WTC11 (cell line): ENCODE measurements around the gene SPTLC1. TPM values are rescaled to one million over a fixed set of nuclear protein-coding genes. Genes with fewer than 3 reads are reported as not detected.

Experiments used
- ATAC-seq: fragments of 200-7000 bp; cut with Tn5 transposase; 2 replicates; pipeline ENCODE4 v1.10.0; 2021; ENCODE audit warnings: mild to moderate bottlenecking, moderate library complexity
- CTCF ChIA-PET: fragments of 300-600 bp; sonication (Branson Sonifier 250); formaldehyde crosslinking; loops from one replicate; lab custom pipeline; 2021; ENCODE audit warnings: antibody characterized with exemption; lab: Charles Lee
- POLR2A ChIA-PET: fragments of 350-600 bp; sonication (Branson Sonifier 250); formaldehyde crosslinking; loops from one replicate; lab custom pipeline; 2021; ENCODE audit warnings: antibody characterized with exemption; lab: Charles Lee
- DNase-seq: peaks from one replicate; pipeline ENCODE4 v3.0.0; 2021; ENCODE audit warnings: low spot score
- H3K27ac Mint-ChIP-seq: 2 replicates; pipeline ENCODE4 v1.8.0; 2021; ENCODE audit warnings: mixed read lengths
- H3K27me3 Mint-ChIP-seq: 2 replicates; pipeline ENCODE4 v1.8.0; 2021; ENCODE audit warnings: low read depth, mild to moderate bottlenecking, moderate library complexity, mixed read lengths
- H3K36me3 Mint-ChIP-seq: 2 replicates; pipeline ENCODE4 v1.8.0; 2021; ENCODE audit warnings: mixed read lengths
- H3K4me1 Mint-ChIP-seq: 2 replicates; pipeline ENCODE4 v1.8.0; 2022; ENCODE audit warnings: mixed read lengths
- H3K4me3 Mint-ChIP-seq: 2 replicates; pipeline ENCODE4 v1.8.0; 2021; ENCODE audit warnings: mild to moderate bottlenecking, moderate library complexity, mixed read lengths
- H3K9me3 Mint-ChIP-seq: 2 replicates; pipeline ENCODE4 v1.8.0; 2021; ENCODE audit warnings: mixed read lengths
- JAZF1 ChIP-seq: fragments of 250-450 bp; sonication (Bioruptor Pico); IDR thresholded peaks from 2 replicates; pipeline ENCODE4 v1.9.0; 2021; ENCODE audit warnings: moderate library complexity, mild to moderate bottlenecking, inconsistent platforms
- MYBL2 ChIP-seq: sonication (generic); formaldehyde crosslinking; IDR thresholded peaks from 2 replicates; pipeline ENCODE4 v1.8.1; 2023; ENCODE audit warnings: mild to moderate bottlenecking, moderate library complexity, missing genetic modification reagents
- RELA ChIP-seq: sonication (generic); formaldehyde crosslinking; IDR thresholded peaks from 2 replicates; pipeline ENCODE4 v1.8.1; 2022; ENCODE audit warnings: missing genetic modification reagents, mild to moderate bottlenecking, borderline replicate concordance
- ZNF396 ChIP-seq: fragments of 250-450 bp; sonication (Bioruptor Pico); IDR thresholded peaks from 2 replicates; pipeline ENCODE4 v1.8.0; 2021; ENCODE audit warnings: mild to moderate bottlenecking, moderate library complexity, borderline replicate concordance
- ZNF416 ChIP-seq: fragments of 250-450 bp; sonication (Bioruptor Pico); IDR thresholded peaks from 2 replicates; pipeline ENCODE4 v1.9.0; 2021; ENCODE audit warnings: mild to moderate bottlenecking, inconsistent platforms
- total RNA-seq: library from RNA; stranded (reverse); gene quantifications from 3 replicates; pipeline ENCODE4 v1.2.3, GENCODE V29; 2021
- TF ChIP-seq, protein P1 (sequence below): sonication (generic); formaldehyde crosslinking; conservative IDR thresholded peaks from 2 replicates; pipeline ENCODE4 v1.8.1; 2023; ENCODE audit warnings: mild to moderate bottlenecking, low read depth, missing genetic modification reagents, moderate library complexity
- TF ChIP-seq, protein P2 (sequence below): sonication (generic); formaldehyde crosslinking; IDR thresholded peaks from 2 replicates; pipeline ENCODE4 v1.8.1; 2023; ENCODE audit warnings: mild to moderate bottlenecking, moderate library complexity, missing genetic modification reagents
- TF ChIP-seq, protein P3 (sequence below): fragments of 250-450 bp; sonication (Bioruptor Pico); IDR thresholded peaks from 2 replicates; pipeline ENCODE4 v1.9.0; 2021; ENCODE audit warnings: mild to moderate bottlenecking, borderline replicate concordance
- TF ChIP-seq, protein P4 (sequence below): sonication (generic); formaldehyde crosslinking; IDR thresholded peaks from 2 replicates; pipeline ENCODE4 v1.8.1; 2023; ENCODE audit warnings: mild to moderate bottlenecking, missing genetic modification reagents, moderate library complexity
- TF ChIP-seq, protein P5 (sequence below): sonication (generic); formaldehyde crosslinking; IDR thresholded peaks from 2 replicates; pipeline ENCODE4 v1.8.0; 2022; ENCODE audit warnings: mild to moderate bottlenecking, missing genetic modification reagents
- TF ChIP-seq, protein P6 (sequence below): sonication (generic); formaldehyde crosslinking; IDR thresholded peaks from 2 replicates; pipeline ENCODE4 v1.8.0; 2023; ENCODE audit warnings: mild to moderate bottlenecking, missing genetic modification reagents
- TF ChIP-seq, protein P7 (sequence below): sonication (generic); formaldehyde crosslinking; IDR thresholded peaks from 2 replicates; pipeline ENCODE4 v1.8.1; 2023; ENCODE audit warnings: mild to moderate bottlenecking, missing genetic modification reagents
- TF ChIP-seq, protein P8 (sequence below): sonication (generic); formaldehyde crosslinking; IDR thresholded peaks from 2 replicates; pipeline ENCODE4 v1.8.1; 2022; ENCODE audit warnings: mild to moderate bottlenecking, missing genetic modification reagents, moderate library complexity, borderline replicate concordance
- TF ChIP-seq, protein P9 (sequence below): sonication (generic); formaldehyde crosslinking; IDR thresholded peaks from 2 replicates; pipeline ENCODE4 v1.8.1; 2022; ENCODE audit warnings: missing genetic modification reagents, borderline replicate concordance
- TF ChIP-seq, protein P10 (sequence below): fragments of 250-450 bp; sonication (Bioruptor Pico); IDR thresholded peaks from 2 replicates; pipeline ENCODE4 v1.9.0; 2021; ENCODE audit warnings: mild to moderate bottlenecking

The SPTLC1 gene
- total RNA-seq, 1 experiment from 2014 or later, result 81.2 TPM

DNA sequence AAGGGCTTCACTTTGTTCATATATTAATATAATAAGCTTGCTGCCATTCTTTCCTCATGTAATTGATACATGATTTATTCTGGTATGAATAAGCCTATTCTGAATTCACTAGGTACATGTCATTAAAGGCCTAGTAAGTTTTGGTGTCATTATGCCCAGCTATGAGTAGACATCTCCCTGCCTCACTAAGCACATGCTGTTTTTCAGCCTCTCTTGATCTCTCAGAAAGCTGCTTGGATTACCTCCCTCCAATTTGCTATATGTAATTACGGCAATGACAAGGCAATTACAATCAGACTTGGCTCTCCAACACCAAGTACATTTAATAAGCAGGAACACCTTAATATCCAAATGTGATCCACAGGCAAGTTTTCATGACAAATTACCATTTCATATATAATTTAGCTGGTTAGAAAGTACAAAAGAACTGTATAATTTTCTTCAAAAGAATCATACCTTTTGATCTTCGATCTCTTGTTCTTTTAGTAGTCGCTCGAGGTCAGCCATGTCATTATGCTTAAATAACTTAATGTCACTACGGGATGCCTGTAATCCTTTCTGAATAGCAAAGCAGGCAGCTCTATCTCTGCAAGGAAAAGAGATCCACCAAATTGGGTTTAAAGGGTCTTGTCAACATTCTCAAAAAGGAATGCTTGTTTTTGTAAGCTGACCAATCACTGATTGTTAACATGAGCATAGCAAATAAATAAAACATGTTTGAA is 56.3 kb downstream of the SPTLC1 start (continued):
- TF ChIP-seq, protein P1, sequence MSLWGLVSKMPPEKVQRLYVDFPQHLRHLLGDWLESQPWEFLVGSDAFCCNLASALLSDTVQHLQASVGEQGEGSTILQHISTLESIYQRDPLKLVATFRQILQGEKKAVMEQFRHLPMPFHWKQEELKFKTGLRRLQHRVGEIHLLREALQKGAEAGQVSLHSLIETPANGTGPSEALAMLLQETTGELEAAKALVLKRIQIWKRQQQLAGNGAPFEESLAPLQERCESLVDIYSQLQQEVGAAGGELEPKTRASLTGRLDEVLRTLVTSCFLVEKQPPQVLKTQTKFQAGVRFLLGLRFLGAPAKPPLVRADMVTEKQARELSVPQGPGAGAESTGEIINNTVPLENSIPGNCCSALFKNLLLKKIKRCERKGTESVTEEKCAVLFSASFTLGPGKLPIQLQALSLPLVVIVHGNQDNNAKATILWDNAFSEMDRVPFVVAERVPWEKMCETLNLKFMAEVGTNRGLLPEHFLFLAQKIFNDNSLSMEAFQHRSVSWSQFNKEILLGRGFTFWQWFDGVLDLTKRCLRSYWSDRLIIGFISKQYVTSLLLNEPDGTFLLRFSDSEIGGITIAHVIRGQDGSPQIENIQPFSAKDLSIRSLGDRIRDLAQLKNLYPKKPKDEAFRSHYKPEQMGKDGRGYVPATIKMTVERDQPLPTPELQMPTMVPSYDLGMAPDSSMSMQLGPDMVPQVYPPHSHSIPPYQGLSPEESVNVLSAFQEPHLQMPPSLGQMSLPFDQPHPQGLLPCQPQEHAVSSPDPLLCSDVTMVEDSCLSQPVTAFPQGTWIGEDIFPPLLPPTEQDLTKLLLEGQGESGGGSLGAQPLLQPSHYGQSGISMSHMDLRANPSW (CRISPR knock-in tag), result no peak
- TF ChIP-seq, protein P2, sequence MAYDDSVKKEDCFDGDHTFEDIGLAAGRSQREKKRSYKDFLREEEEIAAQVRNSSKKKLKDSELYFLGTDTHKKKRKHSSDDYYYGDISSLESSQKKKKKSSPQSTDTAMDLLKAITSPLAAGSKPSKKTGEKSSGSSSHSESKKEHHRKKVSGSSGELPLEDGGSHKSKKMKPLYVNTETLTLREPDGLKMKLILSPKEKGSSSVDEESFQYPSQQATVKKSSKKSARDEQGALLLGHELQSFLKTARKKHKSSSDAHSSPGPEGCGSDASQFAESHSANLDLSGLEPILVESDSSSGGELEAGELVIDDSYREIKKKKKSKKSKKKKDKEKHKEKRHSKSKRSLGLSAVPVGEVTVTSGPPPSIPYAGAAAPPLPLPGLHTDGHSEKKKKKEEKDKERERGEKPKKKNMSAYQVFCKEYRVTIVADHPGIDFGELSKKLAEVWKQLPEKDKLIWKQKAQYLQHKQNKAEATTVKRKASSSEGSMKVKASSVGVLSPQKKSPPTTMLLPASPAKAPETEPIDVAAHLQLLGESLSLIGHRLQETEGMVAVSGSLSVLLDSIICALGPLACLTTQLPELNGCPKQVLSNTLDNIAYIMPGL (CRISPR knock-in tag), result no peak
- TF ChIP-seq, protein P3, sequence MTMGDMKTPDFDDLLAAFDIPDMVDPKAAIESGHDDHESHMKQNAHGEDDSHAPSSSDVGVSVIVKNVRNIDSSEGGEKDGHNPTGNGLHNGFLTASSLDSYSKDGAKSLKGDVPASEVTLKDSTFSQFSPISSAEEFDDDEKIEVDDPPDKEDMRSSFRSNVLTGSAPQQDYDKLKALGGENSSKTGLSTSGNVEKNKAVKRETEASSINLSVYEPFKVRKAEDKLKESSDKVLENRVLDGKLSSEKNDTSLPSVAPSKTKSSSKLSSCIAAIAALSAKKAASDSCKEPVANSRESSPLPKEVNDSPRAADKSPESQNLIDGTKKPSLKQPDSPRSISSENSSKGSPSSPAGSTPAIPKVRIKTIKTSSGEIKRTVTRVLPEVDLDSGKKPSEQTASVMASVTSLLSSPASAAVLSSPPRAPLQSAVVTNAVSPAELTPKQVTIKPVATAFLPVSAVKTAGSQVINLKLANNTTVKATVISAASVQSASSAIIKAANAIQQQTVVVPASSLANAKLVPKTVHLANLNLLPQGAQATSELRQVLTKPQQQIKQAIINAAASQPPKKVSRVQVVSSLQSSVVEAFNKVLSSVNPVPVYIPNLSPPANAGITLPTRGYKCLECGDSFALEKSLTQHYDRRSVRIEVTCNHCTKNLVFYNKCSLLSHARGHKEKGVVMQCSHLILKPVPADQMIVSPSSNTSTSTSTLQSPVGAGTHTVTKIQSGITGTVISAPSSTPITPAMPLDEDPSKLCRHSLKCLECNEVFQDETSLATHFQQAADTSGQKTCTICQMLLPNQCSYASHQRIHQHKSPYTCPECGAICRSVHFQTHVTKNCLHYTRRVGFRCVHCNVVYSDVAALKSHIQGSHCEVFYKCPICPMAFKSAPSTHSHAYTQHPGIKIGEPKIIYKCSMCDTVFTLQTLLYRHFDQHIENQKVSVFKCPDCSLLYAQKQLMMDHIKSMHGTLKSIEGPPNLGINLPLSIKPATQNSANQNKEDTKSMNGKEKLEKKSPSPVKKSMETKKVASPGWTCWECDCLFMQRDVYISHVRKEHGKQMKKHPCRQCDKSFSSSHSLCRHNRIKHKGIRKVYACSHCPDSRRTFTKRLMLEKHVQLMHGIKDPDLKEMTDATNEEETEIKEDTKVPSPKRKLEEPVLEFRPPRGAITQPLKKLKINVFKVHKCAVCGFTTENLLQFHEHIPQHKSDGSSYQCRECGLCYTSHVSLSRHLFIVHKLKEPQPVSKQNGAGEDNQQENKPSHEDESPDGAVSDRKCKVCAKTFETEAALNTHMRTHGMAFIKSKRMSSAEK (CRISPR knock-in tag), result no peak
- TF ChIP-seq, protein P4, sequence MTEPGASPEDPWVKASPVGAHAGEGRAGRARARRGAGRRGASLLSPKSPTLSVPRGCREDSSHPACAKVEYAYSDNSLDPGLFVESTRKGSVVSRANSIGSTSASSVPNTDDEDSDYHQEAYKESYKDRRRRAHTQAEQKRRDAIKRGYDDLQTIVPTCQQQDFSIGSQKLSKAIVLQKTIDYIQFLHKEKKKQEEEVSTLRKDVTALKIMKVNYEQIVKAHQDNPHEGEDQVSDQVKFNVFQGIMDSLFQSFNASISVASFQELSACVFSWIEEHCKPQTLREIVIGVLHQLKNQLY, result no peak
- no peak for TF ChIP-seq RELA (CRISPR knock-in tag)
- TF ChIP-seq, protein P5, sequence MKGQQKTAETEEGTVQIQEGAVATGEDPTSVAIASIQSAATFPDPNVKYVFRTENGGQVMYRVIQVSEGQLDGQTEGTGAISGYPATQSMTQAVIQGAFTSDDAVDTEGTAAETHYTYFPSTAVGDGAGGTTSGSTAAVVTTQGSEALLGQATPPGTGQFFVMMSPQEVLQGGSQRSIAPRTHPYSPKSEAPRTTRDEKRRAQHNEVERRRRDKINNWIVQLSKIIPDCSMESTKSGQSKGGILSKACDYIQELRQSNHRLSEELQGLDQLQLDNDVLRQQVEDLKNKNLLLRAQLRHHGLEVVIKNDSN (CRISPR knock-in tag), result no peak

DNA sequence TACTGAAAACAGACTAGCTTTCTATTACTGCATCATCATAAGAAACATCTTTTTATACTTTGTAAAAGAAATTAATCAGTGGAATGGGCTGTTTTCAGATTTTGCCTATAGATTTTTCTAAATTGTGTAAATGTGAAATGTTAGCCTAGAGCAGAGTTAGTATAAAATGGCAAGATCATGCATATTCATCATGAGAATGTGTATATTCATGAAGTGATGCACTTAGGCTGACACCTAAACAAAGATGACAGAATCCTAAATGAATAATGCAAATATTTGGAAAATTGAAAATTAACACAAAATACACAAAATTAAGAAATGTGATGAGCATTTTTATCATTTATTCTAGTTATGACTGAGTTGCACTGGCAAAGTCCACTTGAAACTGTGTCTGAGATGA is 57.2 kb downstream of the SPTLC1 start:
- no peak for ATAC-seq
- H3K4me1 Mint-ChIP-seq, result peaks cover 60% of the 10 kb centered on the region

More for the DNA sequence above, 57.2 kb downstream of the SPTLC1 start:
- ChIA-PET POLR2A (no interaction called here), CTCF (interaction anchor here (1.2 to 1.5 kb wide), 2 partner anchors 104 to 300 kb away, joined by 4 to 7 read pairs; no protein-coding TSS in a partner anchor)
- H3K27me3 Mint-ChIP-seq, result no peaks in the 10 kb centered on the region
- TF ChIP-seq, protein P6, sequence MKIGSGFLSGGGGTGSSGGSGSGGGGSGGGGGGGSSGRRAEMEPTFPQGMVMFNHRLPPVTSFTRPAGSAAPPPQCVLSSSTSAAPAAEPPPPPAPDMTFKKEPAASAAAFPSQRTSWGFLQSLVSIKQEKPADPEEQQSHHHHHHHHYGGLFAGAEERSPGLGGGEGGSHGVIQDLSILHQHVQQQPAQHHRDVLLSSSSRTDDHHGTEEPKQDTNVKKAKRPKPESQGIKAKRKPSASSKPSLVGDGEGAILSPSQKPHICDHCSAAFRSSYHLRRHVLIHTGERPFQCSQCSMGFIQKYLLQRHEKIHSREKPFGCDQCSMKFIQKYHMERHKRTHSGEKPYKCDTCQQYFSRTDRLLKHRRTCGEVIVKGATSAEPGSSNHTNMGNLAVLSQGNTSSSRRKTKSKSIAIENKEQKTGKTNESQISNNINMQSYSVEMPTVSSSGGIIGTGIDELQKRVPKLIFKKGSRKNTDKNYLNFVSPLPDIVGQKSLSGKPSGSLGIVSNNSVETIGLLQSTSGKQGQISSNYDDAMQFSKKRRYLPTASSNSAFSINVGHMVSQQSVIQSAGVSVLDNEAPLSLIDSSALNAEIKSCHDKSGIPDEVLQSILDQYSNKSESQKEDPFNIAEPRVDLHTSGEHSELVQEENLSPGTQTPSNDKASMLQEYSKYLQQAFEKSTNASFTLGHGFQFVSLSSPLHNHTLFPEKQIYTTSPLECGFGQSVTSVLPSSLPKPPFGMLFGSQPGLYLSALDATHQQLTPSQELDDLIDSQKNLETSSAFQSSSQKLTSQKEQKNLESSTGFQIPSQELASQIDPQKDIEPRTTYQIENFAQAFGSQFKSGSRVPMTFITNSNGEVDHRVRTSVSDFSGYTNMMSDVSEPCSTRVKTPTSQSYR, result no peak
- TF ChIP-seq ZNF416 (no peak), MYBL2 (CRISPR knock-in tag) (no peak), ZNF396 (no peak), JAZF1 (CRISPR knock-in tag) (no peak)
- TF ChIP-seq, protein P7, sequence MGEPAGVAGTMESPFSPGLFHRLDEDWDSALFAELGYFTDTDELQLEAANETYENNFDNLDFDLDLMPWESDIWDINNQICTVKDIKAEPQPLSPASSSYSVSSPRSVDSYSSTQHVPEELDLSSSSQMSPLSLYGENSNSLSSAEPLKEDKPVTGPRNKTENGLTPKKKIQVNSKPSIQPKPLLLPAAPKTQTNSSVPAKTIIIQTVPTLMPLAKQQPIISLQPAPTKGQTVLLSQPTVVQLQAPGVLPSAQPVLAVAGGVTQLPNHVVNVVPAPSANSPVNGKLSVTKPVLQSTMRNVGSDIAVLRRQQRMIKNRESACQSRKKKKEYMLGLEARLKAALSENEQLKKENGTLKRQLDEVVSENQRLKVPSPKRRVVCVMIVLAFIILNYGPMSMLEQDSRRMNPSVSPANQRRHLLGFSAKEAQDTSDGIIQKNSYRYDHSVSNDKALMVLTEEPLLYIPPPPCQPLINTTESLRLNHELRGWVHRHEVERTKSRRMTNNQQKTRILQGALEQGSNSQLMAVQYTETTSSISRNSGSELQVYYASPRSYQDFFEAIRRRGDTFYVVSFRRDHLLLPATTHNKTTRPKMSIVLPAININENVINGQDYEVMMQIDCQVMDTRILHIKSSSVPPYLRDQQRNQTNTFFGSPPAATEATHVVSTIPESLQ (CRISPR knock-in tag), result no peak
- TF ChIP-seq, protein P8, sequence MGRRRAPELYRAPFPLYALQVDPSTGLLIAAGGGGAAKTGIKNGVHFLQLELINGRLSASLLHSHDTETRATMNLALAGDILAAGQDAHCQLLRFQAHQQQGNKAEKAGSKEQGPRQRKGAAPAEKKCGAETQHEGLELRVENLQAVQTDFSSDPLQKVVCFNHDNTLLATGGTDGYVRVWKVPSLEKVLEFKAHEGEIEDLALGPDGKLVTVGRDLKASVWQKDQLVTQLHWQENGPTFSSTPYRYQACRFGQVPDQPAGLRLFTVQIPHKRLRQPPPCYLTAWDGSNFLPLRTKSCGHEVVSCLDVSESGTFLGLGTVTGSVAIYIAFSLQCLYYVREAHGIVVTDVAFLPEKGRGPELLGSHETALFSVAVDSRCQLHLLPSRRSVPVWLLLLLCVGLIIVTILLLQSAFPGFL (CRISPR knock-in tag), result no peak
- TF ChIP-seq, protein P9, sequence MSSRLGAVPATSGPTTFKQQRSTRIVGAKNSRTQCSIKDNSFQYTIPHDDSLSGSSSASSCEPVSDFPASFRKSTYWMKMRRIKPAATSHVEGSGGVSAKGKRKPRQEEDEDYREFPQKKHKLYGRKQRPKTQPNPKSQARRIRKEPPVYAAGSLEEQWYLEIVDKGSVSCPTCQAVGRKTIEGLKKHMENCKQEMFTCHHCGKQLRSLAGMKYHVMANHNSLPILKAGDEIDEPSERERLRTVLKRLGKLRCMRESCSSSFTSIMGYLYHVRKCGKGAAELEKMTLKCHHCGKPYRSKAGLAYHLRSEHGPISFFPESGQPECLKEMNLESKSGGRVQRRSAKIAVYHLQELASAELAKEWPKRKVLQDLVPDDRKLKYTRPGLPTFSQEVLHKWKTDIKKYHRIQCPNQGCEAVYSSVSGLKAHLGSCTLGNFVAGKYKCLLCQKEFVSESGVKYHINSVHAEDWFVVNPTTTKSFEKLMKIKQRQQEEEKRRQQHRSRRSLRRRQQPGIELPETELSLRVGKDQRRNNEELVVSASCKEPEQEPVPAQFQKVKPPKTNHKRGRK (CRISPR knock-in tag), result no peak
- TF ChIP-seq, protein P10, sequence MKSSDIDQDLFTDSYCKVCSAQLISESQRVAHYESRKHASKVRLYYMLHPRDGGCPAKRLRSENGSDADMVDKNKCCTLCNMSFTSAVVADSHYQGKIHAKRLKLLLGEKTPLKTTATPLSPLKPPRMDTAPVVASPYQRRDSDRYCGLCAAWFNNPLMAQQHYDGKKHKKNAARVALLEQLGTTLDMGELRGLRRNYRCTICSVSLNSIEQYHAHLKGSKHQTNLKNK (CRISPR knock-in tag), result no peak
- peaks cover 56% of the 10 kb centered on the region for H3K36me3 Mint-ChIP-seq
- H3K9me3 Mint-ChIP-seq, result peaks cover 28% of the 10 kb centered on the region
- no peak overlapping the region for H3K4me3 Mint-ChIP-seq
- no peak overlapping the region for H3K27ac Mint-ChIP-seq
- DNase-seq, result no peak
